Activated CD8-positive, alpha-beta T cell treated with anti-CD3 and anti-CD28 coated beads for 36 hours (primary cell): Measurements from ENCODE around the gene NR2F1-AS1. TPM values are rescaled to one million over a fixed set of nuclear protein-coding genes. Genes with fewer than 3 reads are reported as not detected.

ENCODE experiments used
- ATAC-seq: fragments of 200-7000 bp; cut with Tn5 transposase; one replicate; pipeline ENCODE4 v1.10.0; 2021; ENCODE audit warnings: mild to moderate bottlenecking, moderate library complexity
- CTCF ChIA-PET: fragments of 350-600 bp; sonication (Branson Sonifier 250); formaldehyde crosslinking; loops from one replicate; lab custom pipeline; 2021; ENCODE audit warnings: antibody characterized with exemption; lab: Charles Lee
- POLR2A ChIA-PET: fragments of 350-600 bp; sonication (Branson Sonifier 250); formaldehyde crosslinking; loops from one replicate; lab custom pipeline; 2021; ENCODE audit warnings: antibody characterized with exemption; lab: Charles Lee
- DNase-seq: peaks from one replicate; pipeline ENCODE4 v3.0.0-alpha.2; 2020
- H3K27ac Mint-ChIP-seq: one replicate; pipeline ENCODE4 v1.8.0; 2021; ENCODE audit warnings: mild to moderate bottlenecking, mixed read lengths
- H3K27me3 Mint-ChIP-seq: one replicate; pipeline ENCODE4 v1.8.0; 2021; ENCODE audit warnings: mixed read lengths
- H3K36me3 Mint-ChIP-seq: one replicate; pipeline ENCODE4 v1.8.0; 2021; ENCODE audit warnings: low read depth, mixed read lengths
- H3K4me1 Mint-ChIP-seq: one replicate; pipeline ENCODE4 v1.8.0; 2021; ENCODE audit warnings: low read depth, mixed read lengths
- H3K4me3 Mint-ChIP-seq: one replicate; pipeline ENCODE4 v1.8.0; 2021; ENCODE audit warnings: mild to moderate bottlenecking, moderate library complexity, mixed read lengths
- H3K9me3 Mint-ChIP-seq: one replicate; pipeline ENCODE4 v1.8.0; 2021; ENCODE audit warnings: mixed read lengths
- intact Hi-C: fragments of 100-400 bp; cut with micrococcal nuclease; formaldehyde crosslinking; loops from one replicate; pipeline ENCODE4 v1.10.0; 2022
- total RNA-seq, 2 experiments: library from RNA; stranded (reverse); gene quantifications; one replicate each; pipeline ENCODE4 v1.2.3, GENCODE V29; 2021
- TF ChIP-seq, protein P1 (sequence below): fragments of 200-600 bp; IDR thresholded peaks from one replicate; pipeline ENCODE4 v1.8.0; 2022; ENCODE audit warnings: antibody characterized with exemption, mild to moderate bottlenecking

The NR2F1-AS1 gene
- total RNA-seq, 2 experiments from 2014 or later = not detected

DNA sequence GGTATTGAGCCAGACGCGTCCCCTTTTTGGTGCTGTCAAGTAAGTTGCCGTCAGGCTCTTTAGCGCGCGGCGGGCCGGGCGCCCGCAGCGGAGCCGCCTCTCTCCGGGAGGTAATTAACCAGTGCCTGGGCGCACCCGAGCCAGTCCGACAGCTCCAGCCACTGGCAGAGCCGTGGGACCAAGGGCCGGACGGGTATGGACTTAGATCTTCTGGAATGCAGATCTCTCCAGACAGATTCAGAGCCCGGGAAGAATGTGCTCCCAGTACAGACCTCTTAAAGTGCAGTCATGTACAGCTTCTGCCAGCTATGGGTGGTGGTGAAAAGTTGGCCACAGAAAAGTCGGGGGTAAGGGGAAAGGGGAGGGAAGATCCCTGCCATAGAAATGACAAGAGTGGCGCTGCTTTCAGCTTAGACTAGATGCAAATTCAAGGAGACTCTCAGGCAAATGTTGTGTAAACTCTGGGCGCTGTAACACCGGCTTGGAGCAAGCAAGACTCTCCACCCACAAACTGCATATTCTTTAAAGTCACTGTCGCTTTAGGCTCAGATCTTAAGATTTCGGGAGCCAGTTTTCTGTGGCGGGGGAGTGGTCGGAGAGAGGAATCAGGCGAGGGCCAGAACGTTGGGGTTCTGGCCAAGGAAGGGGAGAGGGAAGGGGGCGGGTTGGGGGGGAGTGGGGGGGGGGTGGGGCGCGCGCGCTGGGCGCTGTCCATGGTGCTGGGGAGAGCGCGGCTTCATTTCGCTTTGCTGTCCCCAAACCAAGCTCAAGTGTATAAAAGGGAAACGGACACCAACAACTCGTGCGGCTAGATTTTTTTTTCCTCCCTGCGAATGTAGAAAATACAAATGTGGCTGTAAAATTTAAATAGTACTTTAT is 31.2 kb upstream of the NR2F1-AS1 start:
- TF ChIP-seq, protein P1, sequence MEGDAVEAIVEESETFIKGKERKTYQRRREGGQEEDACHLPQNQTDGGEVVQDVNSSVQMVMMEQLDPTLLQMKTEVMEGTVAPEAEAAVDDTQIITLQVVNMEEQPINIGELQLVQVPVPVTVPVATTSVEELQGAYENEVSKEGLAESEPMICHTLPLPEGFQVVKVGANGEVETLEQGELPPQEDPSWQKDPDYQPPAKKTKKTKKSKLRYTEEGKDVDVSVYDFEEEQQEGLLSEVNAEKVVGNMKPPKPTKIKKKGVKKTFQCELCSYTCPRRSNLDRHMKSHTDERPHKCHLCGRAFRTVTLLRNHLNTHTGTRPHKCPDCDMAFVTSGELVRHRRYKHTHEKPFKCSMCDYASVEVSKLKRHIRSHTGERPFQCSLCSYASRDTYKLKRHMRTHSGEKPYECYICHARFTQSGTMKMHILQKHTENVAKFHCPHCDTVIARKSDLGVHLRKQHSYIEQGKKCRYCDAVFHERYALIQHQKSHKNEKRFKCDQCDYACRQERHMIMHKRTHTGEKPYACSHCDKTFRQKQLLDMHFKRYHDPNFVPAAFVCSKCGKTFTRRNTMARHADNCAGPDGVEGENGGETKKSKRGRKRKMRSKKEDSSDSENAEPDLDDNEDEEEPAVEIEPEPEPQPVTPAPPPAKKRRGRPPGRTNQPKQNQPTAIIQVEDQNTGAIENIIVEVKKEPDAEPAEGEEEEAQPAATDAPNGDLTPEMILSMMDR = no peak
- CTCF ChIA-PET = interaction anchor here (1.4 to 2.7 kb wide), 3 partner anchors 10 to 189 kb away, joined by 3 to 13 read pairs (median 7); no protein-coding TSS in a partner anchor
- H3K9me3 Mint-ChIP-seq = peaks cover 4% of the 10 kb centered on the region
- H3K27me3 Mint-ChIP-seq = peaks cover 58% of the 10 kb centered on the region
- no peaks in the 10 kb centered on the region for H3K36me3 Mint-ChIP-seq
- POLR2A ChIA-PET = no interaction called here
- no peak overlapping the region for H3K27ac Mint-ChIP-seq
- intact Hi-C loops = no loop called here
- DNase-seq (no peak), ATAC-seq (no peak)
- H3K4me3 Mint-ChIP-seq = no peak overlapping the region
- peaks cover 15% of the 10 kb centered on the region for H3K4me1 Mint-ChIP-seq

DNA sequence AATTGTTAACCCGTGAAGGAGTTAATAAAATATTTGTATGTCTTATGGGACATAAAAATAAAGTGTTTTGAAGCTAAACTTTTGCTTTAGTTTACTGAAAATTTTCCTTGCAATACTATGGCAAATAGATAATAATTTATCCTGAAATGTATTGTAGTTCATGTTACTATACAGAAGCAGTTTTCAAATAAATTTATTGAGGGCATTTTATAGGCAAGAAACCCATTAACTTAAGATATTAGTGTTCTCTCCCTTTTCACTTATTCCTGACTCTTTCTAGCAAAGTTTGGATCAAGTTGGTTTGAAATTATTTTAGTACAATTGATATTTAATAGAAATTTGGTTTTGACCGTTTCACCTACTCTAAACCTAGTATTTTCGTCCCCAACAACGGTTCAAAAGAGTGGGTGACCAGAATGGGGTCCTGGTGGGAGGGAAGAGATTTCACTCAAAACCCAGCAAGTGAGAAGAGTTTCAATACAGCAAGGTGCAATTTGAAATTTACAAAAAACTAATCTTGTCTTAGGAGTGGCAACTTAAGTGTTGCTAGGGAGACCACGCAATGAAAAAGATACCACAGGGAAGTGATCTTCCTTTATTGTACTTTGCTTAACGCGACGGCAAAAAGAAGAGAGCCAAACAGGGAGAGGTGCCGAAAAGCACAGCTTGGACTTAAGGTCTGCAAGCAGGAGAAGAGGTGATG is 30.4 kb upstream of the NR2F1-AS1 start:
- peaks cover 61% of the 10 kb centered on the region for H3K27me3 Mint-ChIP-seq

DNA sequence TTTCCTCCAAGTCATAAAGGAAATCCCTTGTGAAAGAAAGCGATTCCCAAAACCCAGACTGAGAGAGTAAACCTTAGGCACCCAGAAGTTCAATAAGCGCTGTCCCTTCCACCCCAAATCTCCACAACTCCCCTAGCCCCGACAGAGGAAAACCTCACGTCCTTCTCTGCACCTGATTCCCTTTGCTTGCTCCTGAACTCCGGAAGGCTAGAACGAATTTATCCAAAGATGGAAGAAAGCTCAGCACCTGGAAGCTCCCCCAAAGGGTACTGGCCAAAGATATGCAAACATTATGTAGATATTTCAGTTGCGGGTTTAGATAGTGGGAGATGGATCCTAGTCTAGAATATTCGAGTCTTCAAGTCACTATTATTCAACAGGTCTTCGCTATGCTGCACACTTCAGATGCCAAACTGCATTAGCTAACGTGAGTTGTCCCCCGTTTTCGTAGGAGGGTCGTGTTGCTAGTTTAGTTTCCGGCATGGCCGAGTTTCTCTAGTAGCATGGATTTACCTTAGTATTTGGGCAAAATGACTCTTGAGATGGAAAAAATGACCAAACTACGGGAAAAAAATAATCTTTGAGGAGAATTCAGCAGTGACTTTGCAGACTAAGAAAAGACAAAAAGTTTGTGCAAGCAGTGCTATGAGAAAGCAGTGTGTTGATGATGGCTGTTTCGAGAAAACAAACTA is 29.7 kb upstream of the NR2F1-AS1 start:
- intact Hi-C loops = no loop called here
- Mint-ChIP-seq H3K27ac (no peak overlapping the region), H3K4me3 (no peak overlapping the region), H3K27me3 (peaks cover 68% of the 10 kb centered on the region), H3K4me1 (peaks cover 15% of the 10 kb centered on the region), H3K36me3 (no peaks in the 10 kb centered on the region), H3K9me3 (peaks cover 4% of the 10 kb centered on the region)
- POLR2A ChIA-PET = no interaction called here
- TF ChIP-seq, protein P1 = no peak
- ATAC-seq (no peak), DNase-seq (no peak)
- CTCF ChIA-PET = interaction anchor here (2.7 kb wide), 1 partner anchor 190 kb away, joined by 13 read pairs; no protein-coding TSS in a partner anchor

More for the DNA sequence above, 30.4 kb upstream of the NR2F1-AS1 start:
- ATAC-seq = no peak
- Mint-ChIP-seq H3K9me3 (peaks cover 4% of the 10 kb centered on the region), H3K36me3 (no peaks in the 10 kb centered on the region), H3K4me1 (peaks cover 15% of the 10 kb centered on the region), H3K4me3 (no peak overlapping the region), H3K27ac (no peak overlapping the region)
- DNase-seq = no peak
- TF ChIP-seq, protein P1 = no peak
- ChIA-PET POLR2A (no interaction called here), CTCF (interaction anchor here (1.7 to 2.7 kb wide), 2 partner anchors 10 to 190 kb away, joined by 7 to 13 read pairs; no protein-coding TSS in a partner anchor)
- intact Hi-C loops = no loop called here

DNA sequence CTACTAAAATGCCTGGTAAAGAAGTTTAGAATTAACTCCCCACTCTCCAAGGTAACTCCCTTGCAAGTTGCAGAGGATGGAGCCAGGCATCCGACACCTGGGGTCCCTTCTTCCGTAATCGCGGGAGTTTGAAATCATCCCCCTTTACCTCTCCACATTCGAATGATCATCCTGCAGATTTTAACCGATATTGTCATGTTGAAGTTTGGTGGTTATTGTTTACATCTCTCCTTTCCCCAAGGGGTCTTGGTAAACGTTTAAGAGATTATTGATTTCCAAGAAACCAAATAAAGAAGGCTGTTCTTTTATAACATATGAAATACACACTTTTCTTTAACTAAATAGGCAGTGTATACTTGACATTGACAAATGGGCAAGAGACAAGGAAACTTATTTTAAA is 28.7 kb upstream of the NR2F1-AS1 start:
- Mint-ChIP-seq H3K4me1 (peaks cover 15% of the 10 kb centered on the region), H3K4me3 (no peak overlapping the region), H3K27me3 (peaks cover 77% of the 10 kb centered on the region), H3K27ac (no peak overlapping the region), H3K36me3 (no peaks in the 10 kb centered on the region), H3K9me3 (peaks cover 4% of the 10 kb centered on the region)
- intact Hi-C loops = loop anchor here (5.0 kb wide), 2 partner anchors 37 to 193 kb away; no protein-coding TSS in a partner anchor
- DNase-seq (no peak), ATAC-seq (no peak)
- POLR2A ChIA-PET = no interaction called here
- TF ChIP-seq, protein P1 = no peak
- CTCF ChIA-PET = interaction anchor here (1.0 to 1.5 kb wide), 2 partner anchors 21 to 191 kb away, joined by 3 read pairs; no protein-coding TSS in a partner anchor
